HG02870 (cell line): Measurements from ENCODE around the gene CDH4.

Source experiments
- ATAC-seq: cut with Tn5 transposase; IDR thresholded peaks from one replicate; pipeline ENCODE4 v1.9.1; 2021; ENCODE audit warnings: mild to moderate bottlenecking, moderate library complexity; ENCODE audit not compliant: unreplicated experiment

The CDH4 gene

DNA sequence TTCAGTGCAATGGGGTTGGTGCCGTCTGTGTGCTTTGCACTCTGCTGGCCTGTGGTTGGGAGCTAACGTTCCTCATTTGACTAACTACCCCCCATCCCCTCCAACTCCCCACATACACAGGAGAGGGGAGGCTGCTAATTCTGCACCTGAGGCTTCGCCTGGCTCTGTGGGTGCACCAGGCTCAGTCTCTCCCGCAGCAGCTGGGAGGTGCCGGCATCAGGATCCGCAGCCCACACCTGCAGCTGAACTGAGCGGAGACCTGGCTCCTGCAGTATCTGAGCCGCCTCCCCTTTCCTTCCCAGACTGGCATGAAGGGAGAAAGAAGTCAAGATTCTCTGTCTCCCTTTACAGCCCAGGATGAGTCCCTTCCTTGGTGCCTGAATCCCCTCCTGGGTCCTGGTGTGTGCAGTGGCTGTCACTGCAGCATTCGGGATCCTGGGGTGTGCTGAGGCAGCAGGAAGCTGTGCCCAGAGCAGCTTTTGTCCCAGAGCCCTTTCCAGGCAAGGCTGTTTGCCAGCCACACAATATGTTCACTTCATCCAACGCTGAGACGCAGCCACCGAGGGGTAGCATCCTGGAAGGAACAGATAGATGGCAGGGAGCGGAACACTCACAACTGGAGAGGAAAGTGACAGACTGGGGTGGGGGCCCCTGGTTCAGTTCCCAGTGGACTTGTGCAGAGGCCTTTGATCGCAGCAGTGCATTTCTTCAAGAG, 70.2 kb downstream of the CDH4 start:
- no peak for ATAC-seq

DNA sequence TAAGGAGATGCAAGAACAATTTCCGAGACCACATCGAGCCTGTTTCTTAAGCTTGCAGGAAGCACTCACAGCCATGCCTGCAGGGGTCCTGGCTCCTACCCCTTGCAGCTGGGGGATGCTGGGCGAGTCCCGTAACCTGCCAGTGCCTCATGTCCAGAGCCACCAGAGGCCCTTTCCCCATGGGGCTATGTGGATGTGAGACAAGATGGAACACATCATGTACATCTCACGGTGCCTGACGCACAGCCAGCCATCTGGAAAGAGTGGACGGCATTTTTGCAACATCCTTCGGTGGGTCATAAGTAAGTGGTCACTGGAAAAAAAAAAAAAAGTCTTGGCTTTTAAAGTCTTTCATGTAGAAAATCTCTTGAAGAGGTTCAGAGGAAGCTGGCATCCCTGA, 72.8 kb downstream of the CDH4 start:
- ATAC-seq = no peak

GRCh38 chr20:61325718-61326117, 73.7 kb downstream of the CDH4 start:
- ATAC-seq = no peak

DNA sequence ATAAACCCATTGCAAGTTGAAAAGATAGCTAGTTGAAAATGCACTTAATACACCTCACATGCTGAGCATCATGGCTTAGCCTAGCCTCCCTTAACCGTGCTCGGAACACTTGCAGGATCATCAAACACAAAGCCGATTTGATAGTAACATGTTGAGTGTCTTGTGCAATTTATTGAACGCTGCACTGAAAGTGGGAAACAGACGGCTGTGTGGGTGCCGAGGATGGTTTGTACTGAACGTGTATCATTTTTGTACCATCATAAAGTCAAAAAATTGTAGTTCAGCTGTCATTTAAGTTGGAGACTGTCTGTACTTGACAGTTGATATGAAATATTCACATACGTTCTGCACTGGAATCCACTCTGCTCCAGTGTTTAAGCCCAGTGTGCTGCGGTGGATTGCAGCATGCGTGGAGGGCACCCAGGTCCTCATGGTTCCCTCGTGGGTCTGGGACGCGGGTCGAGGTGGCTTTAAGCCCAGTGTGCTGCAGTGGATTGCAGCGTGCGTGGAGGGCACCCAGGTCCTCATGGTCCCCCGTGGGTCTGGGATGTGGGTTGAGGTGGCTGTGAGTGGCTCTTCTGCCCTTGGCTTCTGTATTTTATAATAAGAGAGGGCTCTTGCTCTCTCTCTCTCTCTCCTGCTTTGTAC, 77.0 kb downstream of the CDH4 start:
- ATAC-seq = no peak

GRCh38 chr20:61330441-61330840, 78.4 kb downstream of the CDH4 start:
- ATAC-seq = no peak

DNA sequence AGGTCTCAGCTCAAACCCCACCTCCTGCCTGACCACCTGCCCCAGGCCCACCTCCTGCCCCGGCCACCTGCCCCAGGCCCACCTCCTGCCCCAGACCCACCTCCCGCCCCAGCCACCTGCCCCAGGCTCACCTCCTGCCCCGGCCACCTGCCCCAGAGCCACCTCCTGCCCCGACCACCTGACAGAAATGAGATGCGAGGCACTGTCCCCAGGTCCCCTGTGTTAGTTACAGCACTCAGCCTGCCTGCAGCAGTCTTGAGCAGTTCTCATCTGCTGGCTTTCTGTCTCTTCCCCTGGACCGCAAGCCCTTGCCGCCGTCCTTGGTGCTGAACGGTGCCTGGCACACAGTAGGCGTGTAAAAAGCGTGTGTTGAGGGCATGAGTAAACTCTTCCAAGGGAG, 79.5 kb downstream of the CDH4 start:
- ATAC-seq = no peak

GRCh38 chr20:61332016-61332975, 80.2 kb downstream of the CDH4 start:
- no peak for ATAC-seq

DNA sequence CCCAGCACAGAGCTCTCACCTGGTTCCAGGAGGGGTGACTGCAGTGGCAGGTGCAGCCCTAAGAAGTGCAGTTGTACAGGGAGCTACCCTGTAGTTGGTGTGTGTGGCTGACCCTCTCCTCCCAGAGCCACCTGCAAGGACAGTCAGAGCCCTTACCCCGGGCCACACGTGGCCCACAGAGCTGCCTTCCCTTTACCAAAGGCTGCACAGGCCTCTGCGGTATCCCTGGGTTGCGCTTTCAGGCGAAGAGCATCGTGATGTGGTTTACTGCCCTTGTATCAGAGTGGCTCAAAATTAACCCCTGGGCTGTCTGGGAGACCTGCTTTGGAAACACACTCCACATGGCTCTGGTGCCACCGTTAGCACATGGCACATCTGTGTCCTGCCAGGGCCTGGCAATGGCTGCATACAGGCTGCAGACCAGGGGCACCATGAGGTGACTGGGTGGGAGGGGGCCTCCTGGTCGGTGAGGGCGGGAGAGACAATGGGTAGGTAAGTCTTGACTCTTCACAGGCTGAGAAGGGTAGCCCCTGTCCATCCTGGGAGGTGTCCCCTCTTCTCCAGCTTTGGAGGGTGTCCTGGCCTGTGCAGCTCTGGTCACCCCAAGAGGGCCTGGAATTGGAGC, 81.5 kb downstream of the CDH4 start:
- no peak for ATAC-seq

GRCh38 chr20:61340157-61340556, 88.1 kb downstream of the CDH4 start:
- ATAC-seq = no peak

DNA sequence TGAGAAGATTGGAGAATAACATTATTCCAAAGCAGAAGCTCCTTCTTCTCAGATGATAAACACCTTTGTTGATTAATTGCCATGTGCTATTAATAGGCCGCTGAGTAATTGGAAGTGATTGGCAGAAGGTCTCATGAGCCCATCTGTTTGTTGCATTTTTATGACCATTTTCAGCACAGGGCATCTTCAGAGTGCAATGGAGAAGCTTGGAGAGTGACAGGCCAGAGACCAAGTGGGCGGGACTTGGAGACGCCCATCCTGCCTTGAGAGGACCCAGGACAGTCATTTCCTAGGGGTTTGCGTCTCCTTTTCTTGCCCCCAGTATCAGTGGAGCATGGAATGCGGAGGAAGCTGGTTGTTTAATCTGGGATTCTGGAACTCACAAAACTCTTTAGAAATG, 89.5 kb downstream of the CDH4 start:
- ATAC-seq = no peak

DNA sequence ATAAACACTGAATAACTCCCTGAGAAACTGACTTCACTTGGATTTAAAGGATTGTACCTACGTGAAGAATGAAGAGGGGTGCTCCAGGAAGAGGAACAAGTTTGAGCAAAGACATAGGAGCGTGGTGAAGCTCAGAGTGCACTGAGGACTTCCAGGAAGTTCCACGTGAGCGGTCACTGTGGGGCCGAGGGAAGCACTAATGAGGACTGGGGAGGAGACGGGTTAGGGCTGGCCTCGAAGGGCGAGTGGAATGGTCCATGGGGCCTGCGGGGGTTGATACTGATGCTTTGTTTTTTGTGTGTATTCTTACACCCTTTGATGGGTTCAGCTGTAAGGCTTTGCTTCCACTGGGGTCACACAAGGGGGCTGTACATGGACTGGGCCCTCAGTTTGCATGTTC, 91.9 kb downstream of the CDH4 start:
- no peak for ATAC-seq

- no peak for ATAC-seq
Observed at GRCh38 chr20:61345656-61346055, 93.6 kb downstream of the CDH4 start.

- no peak for ATAC-seq
Observed at GRCh38 chr20:61346996-61347395, 94.9 kb downstream of the CDH4 start.

DNA sequence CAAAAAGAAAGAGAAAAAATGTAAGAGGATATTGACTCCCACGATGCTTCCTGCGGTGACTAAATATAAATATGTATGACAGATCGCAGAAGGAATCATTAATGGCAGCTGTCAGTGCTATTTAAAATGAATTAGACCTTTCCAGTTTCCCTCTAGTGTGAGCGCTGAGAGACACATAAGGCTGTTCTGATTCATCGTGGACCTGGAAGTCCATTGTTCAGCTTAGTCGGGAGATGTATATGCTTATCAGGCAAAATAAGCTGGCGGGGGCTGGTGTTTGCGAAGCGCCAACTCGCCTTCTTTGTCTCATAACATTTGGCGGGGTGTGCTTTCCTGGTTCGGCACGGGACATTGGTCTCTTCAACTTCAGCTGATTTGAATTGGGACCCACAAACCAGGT, 95.4 kb downstream of the CDH4 start:
- ATAC-seq = no peak

DNA sequence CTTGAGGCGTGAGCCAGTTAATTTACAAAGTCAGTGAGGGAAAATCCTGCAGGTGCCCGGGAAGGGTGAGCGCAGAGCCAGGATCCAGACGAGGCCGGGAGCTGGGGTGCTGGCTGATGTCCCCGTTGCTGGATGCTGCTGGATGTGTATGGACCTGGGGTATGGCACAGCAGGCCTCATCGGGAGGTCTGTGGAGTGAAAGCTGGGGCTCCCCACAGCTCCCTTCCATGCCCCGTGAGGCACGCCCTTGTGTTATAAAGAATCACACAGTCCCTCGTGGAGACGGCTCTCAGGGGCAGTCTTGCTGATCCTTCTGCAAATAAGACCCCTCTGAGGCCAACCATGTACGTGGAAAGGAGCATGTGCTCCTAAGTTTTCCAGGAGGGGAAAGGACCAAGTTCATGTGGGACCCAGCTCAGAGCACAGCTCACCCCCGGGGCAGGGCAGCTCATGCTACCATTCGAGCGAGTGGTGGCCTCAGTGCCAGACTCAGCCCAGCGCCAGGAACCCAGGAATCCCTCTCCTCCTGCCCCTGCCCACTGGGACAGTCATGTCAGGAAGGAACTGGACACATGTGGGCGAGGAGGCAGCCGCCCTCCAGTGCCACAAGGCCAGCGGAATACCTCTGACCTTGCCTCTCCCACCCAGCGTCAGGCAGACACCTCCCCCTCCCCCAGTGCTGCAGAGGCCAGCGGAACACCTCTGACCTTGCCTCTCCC, 97.5 kb downstream of the CDH4 start:
- ATAC-seq = no peak

GRCh38 chr20:61350500-61351250, 98.6 kb downstream of the CDH4 start:
- no peak for ATAC-seq

DNA sequence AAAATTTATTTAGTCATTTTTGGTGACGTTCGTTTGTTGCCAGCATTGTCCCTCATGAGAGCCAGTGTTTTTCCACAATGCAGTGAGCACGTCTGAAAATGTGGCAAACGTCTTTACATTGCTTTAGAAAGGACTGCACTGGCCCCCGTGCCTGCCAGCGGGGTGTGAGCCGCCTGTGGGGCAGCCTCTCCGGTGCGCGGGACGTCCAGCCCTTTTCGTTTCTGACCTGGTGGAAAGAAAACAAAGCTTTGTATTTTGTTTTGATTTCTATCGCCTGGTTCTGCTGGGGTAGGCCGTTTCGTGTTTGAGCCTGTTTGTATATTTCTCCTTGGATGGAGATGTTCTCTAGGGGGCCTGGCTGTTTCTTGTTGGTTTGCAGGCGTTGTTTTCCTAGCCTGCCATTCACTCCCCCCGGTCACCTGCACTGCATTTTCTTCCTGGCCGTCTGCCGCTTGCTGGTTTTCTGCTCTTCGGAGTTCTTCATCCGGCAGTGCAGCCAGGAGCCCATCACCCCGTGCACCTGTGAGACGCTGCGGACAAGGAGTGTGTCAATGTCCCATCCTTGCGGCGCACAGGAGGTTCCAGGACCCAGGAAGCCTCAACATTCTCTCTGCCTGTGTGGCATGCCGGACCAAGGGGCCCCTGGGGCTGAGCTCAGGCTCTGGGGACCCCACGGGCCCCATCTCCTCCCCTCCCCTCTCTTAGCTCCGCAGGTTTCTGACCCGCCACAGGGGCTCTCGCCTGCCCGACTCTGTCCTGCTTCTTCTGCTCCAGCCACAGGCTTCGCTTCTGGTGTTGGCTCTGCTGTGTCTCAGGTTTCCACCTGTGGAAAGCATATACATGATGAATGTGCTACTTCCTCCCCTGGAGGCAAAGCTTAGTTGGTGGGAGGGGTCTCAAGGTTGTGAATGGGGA, 100.5 kb downstream of the CDH4 start:
- ATAC-seq = no peak

DNA sequence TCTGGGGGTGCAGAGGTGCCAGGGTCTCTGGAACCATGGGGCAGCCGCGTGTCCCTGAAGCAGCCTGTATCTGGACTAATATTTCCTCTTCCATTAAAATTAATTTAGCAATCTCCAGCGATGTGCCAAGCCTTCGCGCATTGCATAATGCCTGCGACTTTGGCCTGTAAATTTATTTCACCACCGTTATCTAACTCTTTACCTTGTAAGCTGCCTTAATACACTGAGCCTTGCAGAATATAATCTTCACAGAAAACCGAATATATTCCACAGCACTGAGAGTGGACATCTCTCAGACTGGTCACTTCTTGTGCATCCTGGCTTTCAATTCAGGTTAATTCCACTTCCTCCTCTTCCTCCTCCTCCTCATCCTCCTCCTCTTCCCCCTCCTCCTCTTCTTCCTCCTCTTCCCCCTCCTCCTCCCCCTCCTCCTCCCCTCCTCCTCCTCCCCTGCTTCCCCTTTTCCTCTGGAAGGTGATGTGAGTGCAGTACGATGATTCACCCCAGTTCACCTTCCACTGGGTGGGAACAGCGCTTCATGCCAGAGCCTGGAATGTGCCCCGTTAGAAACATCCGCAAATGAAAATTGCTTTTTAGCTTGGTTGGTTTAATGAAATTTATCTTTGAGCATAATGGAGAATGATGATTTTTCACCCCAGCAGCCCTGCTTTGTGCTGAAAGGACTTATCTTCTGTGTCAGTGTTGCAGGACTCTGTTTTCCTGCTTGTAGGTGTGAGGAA, 101.4 kb downstream of the CDH4 start:
- ATAC-seq = no peak
